ENCODE data around the gene GPX8. TPM values are rescaled to one million over a fixed set of nuclear protein-coding genes. Genes with fewer than 3 reads are reported as not detected.

Gene GPX8
- total RNA-seq (2022; extraction: Qiagen RNA extraction; ENCODE audit: low read depth), result 27.0 to 41.5 TPM (median 36.1 TPM) in 5 replicates

GRCh38 chr5:55159763-55160492 is at the start of gene GPX8:
TSS of gene GPX8 (plus strand) at chr5:55160171. CDS start at chr5:55160193, 22 bp downstream.

GRCh38 chr5:55172937-55173686 is 13.1 kb downstream of the GPX8 start, which contains the start of gene CDC20B:
TSS of gene CDC20B (minus strand) at chr5:55173177. CDS start at chr5:55173000, 177 bp downstream.

Other genes starting within 250 kb of the GPX8 start
- gene ESM1, start 174.6 kb upstream of the GPX8 start, total RNA-seq (2022; extraction: Qiagen RNA extraction; ENCODE audit: low read depth), result not detected in 5 replicates
- not detected in 5 replicates for gene GZMK, start 135.9 kb upstream of the GPX8 start, total RNA-seq (2022; extraction: Qiagen RNA extraction; ENCODE audit: low read depth)
- not detected in 5 replicates for gene GZMA, start 57.5 kb upstream of the GPX8 start, total RNA-seq (2022; extraction: Qiagen RNA extraction; ENCODE audit: low read depth)
- gene CDC20B, start 13.0 kb downstream of the GPX8 start, total RNA-seq (2022; extraction: Qiagen RNA extraction; ENCODE audit: low read depth), result 0.07 to 0.13 TPM (median 0.08 TPM) in 3 of 5 replicates, not detected in the others
- gene MCIDAS, start 67.1 kb downstream of the GPX8 start, total RNA-seq (2022; extraction: Qiagen RNA extraction; ENCODE audit: low read depth), result 1.4 to 2.4 TPM (median 1.9 TPM) in 5 replicates
- 4.7 to 9.1 TPM (median 7.5 TPM) in 5 replicates for gene CCNO, start 73.4 kb downstream of the GPX8 start, total RNA-seq (2022; extraction: Qiagen RNA extraction; ENCODE audit: low read depth)
- gene DHX29, start 147.5 kb downstream of the GPX8 start, total RNA-seq (2022; extraction: Qiagen RNA extraction; ENCODE audit: low read depth), result 17.4 to 25.7 TPM (median 22.9 TPM) in 5 replicates
- gene MTREX, start 147.8 kb downstream of the GPX8 start, total RNA-seq (2022; extraction: Qiagen RNA extraction; ENCODE audit: low read depth), result 36.3 to 60.8 TPM (median 38.8 TPM) in 5 replicates